ENCODE results near the gene TPH2. TPM values are rescaled to one million over a fixed set of nuclear protein-coding genes. Genes with fewer than 3 reads are reported as not detected.

TPH2 gene
- total and polyA plus RNA-seq, 9 of the 15 experiments (the other 6 are each of a cell fraction or from before 2014, with no cell fraction given), result 0.06 to 0.28 (median 0.14) TPM; not detected in 4

DNA sequence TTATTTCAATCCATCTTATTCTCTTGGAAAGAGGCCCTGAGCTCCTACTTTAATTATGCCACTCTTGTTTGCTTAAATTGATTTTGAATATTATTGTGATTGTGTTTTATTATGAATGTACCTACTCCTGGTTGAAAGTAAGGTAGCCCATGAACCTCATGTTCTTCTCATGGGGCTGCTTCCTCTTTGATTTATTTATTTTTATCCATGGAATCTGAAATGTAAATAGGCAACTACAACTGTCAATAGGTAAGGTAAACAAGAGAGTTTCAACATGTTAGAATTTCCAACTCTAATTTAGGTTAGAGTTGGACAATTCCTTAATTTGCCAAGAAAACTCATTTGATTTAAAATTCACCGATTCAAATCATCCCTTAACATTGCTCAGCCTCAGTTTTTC lies 16.2 kb downstream of the TPH2 start:
- TF ChIP-seq, protein P1, sequence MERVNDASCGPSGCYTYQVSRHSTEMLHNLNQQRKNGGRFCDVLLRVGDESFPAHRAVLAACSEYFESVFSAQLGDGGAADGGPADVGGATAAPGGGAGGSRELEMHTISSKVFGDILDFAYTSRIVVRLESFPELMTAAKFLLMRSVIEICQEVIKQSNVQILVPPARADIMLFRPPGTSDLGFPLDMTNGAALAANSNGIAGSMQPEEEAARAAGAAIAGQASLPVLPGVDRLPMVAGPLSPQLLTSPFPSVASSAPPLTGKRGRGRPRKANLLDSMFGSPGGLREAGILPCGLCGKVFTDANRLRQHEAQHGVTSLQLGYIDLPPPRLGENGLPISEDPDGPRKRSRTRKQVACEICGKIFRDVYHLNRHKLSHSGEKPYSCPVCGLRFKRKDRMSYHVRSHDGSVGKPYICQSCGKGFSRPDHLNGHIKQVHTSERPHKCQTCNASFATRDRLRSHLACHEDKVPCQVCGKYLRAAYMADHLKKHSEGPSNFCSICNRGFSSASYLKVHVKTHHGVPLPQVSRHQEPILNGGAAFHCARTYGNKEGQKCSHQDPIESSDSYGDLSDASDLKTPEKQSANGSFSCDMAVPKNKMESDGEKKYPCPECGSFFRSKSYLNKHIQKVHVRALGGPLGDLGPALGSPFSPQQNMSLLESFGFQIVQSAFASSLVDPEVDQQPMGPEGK (CRISPR knock-in tag; IDR thresholded peaks at IDR 0.05; ENCODE audit: borderline replicate concordance), result no peak
- no peak for TF ChIP-seq EGR1 (conservative IDR thresholded peaks at IDR 0.05)
- TF ChIP-seq ZBTB7A (IDR thresholded peaks at IDR 0.05; ENCODE audit: borderline replicate concordance, control insufficient read depth, low read depth, low read length), result no peak
- no peak for TF ChIP-seq ZNF583 (CRISPR knock-in tag; IDR thresholded peaks at IDR 0.05)
- TF ChIP-seq, protein P2, sequence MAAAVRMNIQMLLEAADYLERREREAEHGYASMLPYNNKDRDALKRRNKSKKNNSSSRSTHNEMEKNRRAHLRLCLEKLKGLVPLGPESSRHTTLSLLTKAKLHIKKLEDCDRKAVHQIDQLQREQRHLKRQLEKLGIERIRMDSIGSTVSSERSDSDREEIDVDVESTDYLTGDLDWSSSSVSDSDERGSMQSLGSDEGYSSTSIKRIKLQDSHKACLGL (CRISPR knock-in tag; IDR thresholded peaks at IDR 0.05; ENCODE audit: borderline replicate concordance, poor library complexity, severe bottlenecking), result no peak
- TF ChIP-seq PTRF (tag; IDR thresholded peaks at IDR 0.05), result no peak
- no peak for TF ChIP-seq NR1H2 (CRISPR knock-in tag; IDR thresholded peaks at IDR 0.05)
- TF ChIP-seq STAT5B (CRISPR knock-in tag; IDR thresholded peaks at IDR 0.05), result no peak
- Histone ChIP-seq H3K4me2 (ENCODE audit: insufficient read depth, low read length) (no peak overlapping the region), H2AFZ (ENCODE audit: low read depth, low read length) (no peak overlapping the region), H3K79me2 (ENCODE audit: control insufficient read depth, insufficient read depth, low read length) (no peaks in the 10 kb centered on the region), H3K9me3 (replicated peaks; ENCODE audit: control insufficient read depth, insufficient read depth, low read depth, low read length) (no peaks in the 10 kb centered on the region), H3K4me3 (no peak overlapping the region), H3K4me1 (replicated peaks in 1 of 2; ENCODE audit: control insufficient read depth in 2 of 2, insufficient read depth in 2 of 2, low read length in 2 of 2) (no peaks in the 10 kb centered on the region), H3K36me3 (ENCODE audit: control insufficient read depth, insufficient read depth, low read length) (no peaks in the 10 kb centered on the region), H3K9me1 (ENCODE audit: control insufficient read depth, insufficient read depth, low read length) (no peaks in the 10 kb centered on the region), H3K27me3 (ENCODE audit: control insufficient read depth in 2 of 2, insufficient read depth in 2 of 2, low read length in 2 of 2) (peaks cover 0 to 5% of the 10 kb centered on the region in 2 experiments; a peak in 4 of 5 replicates), H4K20me1 (replicated peaks; ENCODE audit: control insufficient read depth, insufficient read depth, low read length) (no peaks in the 10 kb centered on the region), H3K27ac (ENCODE audit: extremely low read depth, low read depth, low read length) (no peak overlapping the region), H3K9ac (ENCODE audit: insufficient read depth in 1 of 2, low read depth in 2 of 2, low read length in 2 of 2) (no peak overlapping the region)
- intact Hi-C loops (cut with micrococcal nuclease), result no loop called here
- ATAC-seq, result no peak
- ChIA-PET POLR2A (interaction anchor here (0.7 kb wide), 1 partner anchor 9 kb away, joined by 5 read pairs; no protein-coding TSS in a partner anchor), CTCF (ENCODE audit: low intra/inter-chr PET ratio) (no interaction called here)
- FAIRE-seq, result no peak
- BruUV-seq (replicated peaks), result no TSS peak
- DNase-seq (ENCODE audit: extremely low read depth in 1 of 4, low spot score in 3 of 4), result no peak
- 10% methylated on average over 1 of the region's 1 CpG for WGBS (ENCODE audit: insufficient coverage, low coverage, missing lambda C conversion rate)
- in situ Hi-C loops (cut with MboI), result no loop called here

Data from K562 (cell line).